ENCODE measurements around the gene CSF3R.

- no peak for TF ChIP-seq GATA2 (IDR thresholded peaks at IDR 0.05; ENCODE audit: low read depth, low read length)
- TF ChIP-seq GATA3 (IDR thresholded peaks at IDR 0.05; ENCODE audit: low read depth, low read length), result no peak
Observed at GRCh38 chr1:36455386-36455785, 27.3 kb downstream of the CSF3R start.

Data from SH-SY5Y (cell line).